Sigmoid colon (tissue), 4 donors: ENCODE data around the gene TAS2R60.

ENCODE experiments used
- CTCF ChIP-seq, 4 experiments: fragments of 450-650 bp in 3 of 4; fragments of 200-600 bp in 1 of 4; IDR thresholded peaks; one replicate each; pipeline ENCODE4 v1.5.1; 2016 to 2019; ENCODE audit warnings: antibody characterized with exemption in 4 of 4, mild to moderate bottlenecking in 3 of 4, moderate library complexity in 2 of 4
- POLR2A ChIP-seq, 2 donors: fragments of 450-650 bp; IDR thresholded peaks; one replicate each; pipeline ENCODE4 v1.6.1; 2016; ENCODE audit warnings: antibody characterized with exemption in 2 of 2, mild to moderate bottlenecking in 2 of 2, moderate library complexity in 2 of 2
- POLR2AphosphoS5 ChIP-seq, 4 donors: sonication (generic); formaldehyde crosslinking; IDR thresholded peaks; one replicate each; pipeline ENCODE4 v1.6.1; 2017; ENCODE audit warnings: antibody characterized with exemption in 4 of 4

GRCh38 chr7:143401265-143401664 lies 42.0 kb upstream of the TAS2R60 start:
- TF ChIP-seq CTCF (IDR thresholded peaks at IDR 0.05) (no peak), POLR2AphosphoS5 (IDR thresholded peaks at IDR 0.05) (no peak), POLR2A (IDR thresholded peaks at IDR 0.05) (no peak)
